NCI-H345 (cell line): ENCODE measurements around the gene OPN4.

ENCODE experiments used
- DNase-seq: peaks from one replicate; lab custom pipeline; 2025; lab: John Stamatoyannopoulos, UW

The OPN4 gene

GRCh38 chr10:86681047-86681446 lies 26.7 kb downstream of the OPN4 start:
- DNase-seq: no peak

GRCh38 chr10:86681722-86682386 lies 27.5 kb downstream of the OPN4 start:
- DNase-seq: no peak

GRCh38 chr10:86682675-86683074 lies 28.3 kb downstream of the OPN4 start:
- DNase-seq: no peak

GRCh38 chr10:86684331-86685097 lies 30.2 kb downstream of the OPN4 start:
- no peak for DNase-seq

GRCh38 chr10:86685416-86685815 lies 31.1 kb downstream of the OPN4 start:
- DNase-seq: no peak

- DNase-seq: no peak
Observed at GRCh38 chr10:86685893-86686632, 31.7 kb downstream of the OPN4 start.

GRCh38 chr10:86686972-86687371 lies 32.6 kb downstream of the OPN4 start:
- no peak for DNase-seq

GRCh38 chr10:86687750-86688149 lies 33.4 kb downstream of the OPN4 start:
- DNase-seq: no peak

GRCh38 chr10:86688398-86688921 lies 34.1 kb downstream of the OPN4 start:
- peak; percentile 4 for DNase-seq

GRCh38 chr10:86689146-86689545 lies 34.8 kb downstream of the OPN4 start:
- DNase-seq: no peak

- no peak for DNase-seq
Observed at GRCh38 chr10:86690231-86690630, 35.9 kb downstream of the OPN4 start.

GRCh38 chr10:86690657-86691084 lies 36.3 kb downstream of the OPN4 start:
- no peak for DNase-seq

GRCh38 chr10:86691333-86692022 lies 37.1 kb downstream of the OPN4 start:
- no peak for DNase-seq

- DNase-seq: no peak
Observed at GRCh38 chr10:86692023-86692514, 37.7 kb downstream of the OPN4 start.

- no peak for DNase-seq
Observed at GRCh38 chr10:86692664-86693063, 38.3 kb downstream of the OPN4 start.

- no peak for DNase-seq
Observed at GRCh38 chr10:86693275-86693674, 38.9 kb downstream of the OPN4 start.

GRCh38 chr10:86693721-86694369 lies 39.5 kb downstream of the OPN4 start:
- peak; percentile 26 for DNase-seq

GRCh38 chr10:86698207-86698940 lies 44.0 kb downstream of the OPN4 start:
- DNase-seq: no peak

GRCh38 chr10:86699125-86699524 lies 44.8 kb downstream of the OPN4 start:
- no peak for DNase-seq

GRCh38 chr10:86699541-86699940 lies 45.2 kb downstream of the OPN4 start:
- no peak for DNase-seq
